Naive B cell (primary cell): Measurements from ENCODE around the gene PDCD2L. TPM values are rescaled to one million over a fixed set of nuclear protein-coding genes. Genes with fewer than 3 reads are reported as not detected.
A peak's percentile ranks its signal among the peaks of the same experiment; 100 is the strongest.
"Not testable (repeated sequence)": the region's sequence is repeated elsewhere in the genome, so short reads cannot be mapped to it uniquely, and the experiment has no call there.

Experiments used
- ATAC-seq, 2 donors: fragments of 150-1000 bp; cut with Tn5 transposase; 2 replicates each; pipeline ENCODE4 v1.10.0; 2021; ENCODE audit warnings: low read depth in 2 of 2, mild to moderate bottlenecking in 2 of 2, moderate library complexity in 2 of 2
- DNase-seq: peaks from one replicate; pipeline ENCODE4 v3.0.0; 2022
- H3K27ac Mint-ChIP-seq, 6 donors: one replicate each; pipeline ENCODE4 v1.8.0; 2020 to 2022; ENCODE audit warnings: mild to moderate bottlenecking in 6 of 6, mixed read lengths in 6 of 6, moderate library complexity in 5 of 6, inconsistent platforms in 2 of 6
- H3K27me3 Mint-ChIP-seq, 3 donors: one replicate each; pipeline ENCODE4 v1.8.0; 2021 to 2022; ENCODE audit warnings: mixed read lengths in 3 of 3, mild to moderate bottlenecking in 1 of 3
- H3K36me3 Mint-ChIP-seq, 2 donors: one replicate each; pipeline ENCODE4 v1.8.0; 2020 to 2022; ENCODE audit warnings: mixed read lengths in 2 of 2, inconsistent platforms in 1 of 2, mild to moderate bottlenecking in 1 of 2
- H3K4me1 Mint-ChIP-seq, 3 donors: one replicate each; pipeline ENCODE4 v1.8.0; 2020 to 2022; ENCODE audit warnings: mixed read lengths in 3 of 3, inconsistent platforms in 1 of 3, mild to moderate bottlenecking in 1 of 3, moderate library complexity in 1 of 3
- H3K4me3 Mint-ChIP-seq, 8 donors: one replicate each; pipeline ENCODE4 v1.8.0; 2020 to 2022; ENCODE audit warnings: mild to moderate bottlenecking in 8 of 8, mixed read lengths in 8 of 8, moderate library complexity in 8 of 8, inconsistent platforms in 2 of 8
- H3K9me3 Mint-ChIP-seq, 7 donors: one replicate each; pipeline ENCODE4 v1.8.0; 2020 to 2022; ENCODE audit warnings: mixed read lengths in 7 of 7, mild to moderate bottlenecking in 5 of 7, inconsistent platforms in 2 of 7, moderate library complexity in 1 of 7
- polyA plus RNA-seq, 6 donors: library from polyadenylated mRNA; unstranded; fragments of 300-500 nt; fragmentation: Illumina TruSeq; gene quantifications; one replicate each; pipeline ENCODE4 v1.2.3, GENCODE V29; 2021; ENCODE audit warnings: low read depth in 6 of 6

PDCD2L gene
- polyA plus RNA-seq, 6 donors from 2014 or later, result 4.7 to 20.9 (median 16.3) TPM

- peaks cover 21 to 36% (median 33%) of the 10 kb centered on the region in 3 donors for H3K4me1 Mint-ChIP-seq
- H3K36me3 Mint-ChIP-seq, result peaks cover 7 to 11% of the 10 kb centered on the region in 2 donors
- no peaks in the 10 kb centered on the region for H3K9me3 Mint-ChIP-seq
- DNase-seq (no peak), ATAC-seq (no peak)
- no peaks in the 10 kb centered on the region for H3K27me3 Mint-ChIP-seq
- peak overlapping the region; percentile 89 to 97 (median 94) for H3K4me3 Mint-ChIP-seq
- peak overlapping the region in 5 of 6 donors; percentile 44 to 94 (median 89) for H3K27ac Mint-ChIP-seq
Measured at GRCh38 chr19:34365463-34366401, 38.5 kb upstream of the PDCD2L start.

DNA sequence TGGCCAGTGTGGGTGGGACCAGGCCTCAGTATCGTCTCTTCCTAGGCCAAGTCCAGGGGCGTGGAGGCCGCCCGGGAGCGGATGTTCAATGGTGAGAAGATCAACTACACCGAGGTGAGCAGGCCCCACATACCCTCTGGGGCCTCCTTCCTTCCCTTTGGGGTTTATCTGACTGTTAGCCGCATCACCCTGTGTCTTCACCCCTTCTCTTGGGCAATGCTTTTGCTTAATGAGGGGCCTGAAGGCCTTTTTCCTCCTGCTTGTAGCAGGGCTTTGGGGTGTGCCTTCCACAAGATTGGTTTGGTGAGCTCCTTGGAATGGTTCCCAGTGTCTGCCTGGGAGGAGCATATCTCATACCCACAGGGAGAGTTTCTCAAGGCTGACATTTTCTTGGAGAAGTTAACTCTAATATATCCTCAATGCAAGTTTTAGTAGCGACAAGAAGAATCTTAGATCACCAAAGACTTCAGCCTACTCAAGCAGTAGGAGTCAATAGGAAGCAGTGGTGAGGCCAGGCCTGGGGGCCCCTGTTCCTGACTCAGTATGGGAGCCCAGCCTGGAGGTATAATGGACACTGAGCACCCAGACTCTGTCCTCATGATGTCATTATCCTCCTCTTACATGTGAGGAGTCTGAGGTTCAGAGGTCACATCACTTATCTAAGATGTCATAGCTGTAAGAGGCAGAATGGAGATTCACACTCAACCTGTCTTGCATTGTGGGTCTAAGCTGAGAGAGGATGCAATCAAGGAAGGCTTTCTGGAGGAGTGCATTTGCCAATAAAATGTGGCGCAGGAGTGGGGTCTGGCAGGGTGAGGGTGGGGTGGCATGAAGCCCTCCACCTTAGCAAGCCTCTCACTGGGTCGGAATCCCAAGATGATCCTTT, 37.2 kb upstream of the PDCD2L start:
- peaks cover 26 to 36% (median 33%) of the 10 kb centered on the region in 3 donors for H3K4me1 Mint-ChIP-seq
- peaks cover 14 to 18% of the 10 kb centered on the region in 2 donors for H3K36me3 Mint-ChIP-seq
- ATAC-seq (no peak), DNase-seq (no peak)
- H3K4me3 Mint-ChIP-seq, result peak overlapping the region; percentile 60 to 97 (median 90)
- H3K27me3 Mint-ChIP-seq, result no peaks in the 10 kb centered on the region
- peak overlapping the region in 2 of 6 donors; percentile 29 to 47 for H3K27ac Mint-ChIP-seq
- H3K9me3 Mint-ChIP-seq, result no peaks in the 10 kb centered on the region

GRCh38 chr19:34367624-34367957, 36.6 kb upstream of the PDCD2L start:
- no peak overlapping the region for H3K27ac Mint-ChIP-seq
- ATAC-seq (no peak), DNase-seq (no peak)
- no peaks in the 10 kb centered on the region for H3K9me3 Mint-ChIP-seq
- H3K4me1 Mint-ChIP-seq, result peaks cover 26 to 36% (median 32%) of the 10 kb centered on the region in 3 donors
- H3K4me3 Mint-ChIP-seq, result peak overlapping the region in 1 of 8 donors; percentile 95
- no peaks in the 10 kb centered on the region for H3K27me3 Mint-ChIP-seq
- peaks cover 14 to 18% of the 10 kb centered on the region in 2 donors for H3K36me3 Mint-ChIP-seq

- peaks cover 14 to 18% of the 10 kb centered on the region in 2 donors for H3K36me3 Mint-ChIP-seq
- peak overlapping the region in 4 of 8 donors; percentile 11 to 95 (median 25) for H3K4me3 Mint-ChIP-seq
- H3K27me3 Mint-ChIP-seq, result no peaks in the 10 kb centered on the region
- ATAC-seq (no peak), DNase-seq (no peak)
- H3K9me3 Mint-ChIP-seq, result no peaks in the 10 kb centered on the region
- peaks cover 26 to 36% (median 31%) of the 10 kb centered on the region in 3 donors for H3K4me1 Mint-ChIP-seq
- peak overlapping the region in 3 of 6 donors; percentile 17 to 67 (median 54) for H3K27ac Mint-ChIP-seq
Measured at GRCh38 chr19:34368338-34368737, 35.9 kb upstream of the PDCD2L start.

GRCh38 chr19:34369166-34369565, 35.0 kb upstream of the PDCD2L start:
- H3K4me3 Mint-ChIP-seq, ATAC-seq, H3K9me3 Mint-ChIP-seq, DNase-seq, H3K27me3 Mint-ChIP-seq: not testable (repeated sequence)
- peaks cover 27 to 37% (median 31%) of the 10 kb centered on the region in 3 donors for H3K4me1 Mint-ChIP-seq
- peaks cover 14 to 22% of the 10 kb centered on the region in 2 donors for H3K36me3 Mint-ChIP-seq
- H3K27ac Mint-ChIP-seq, result peak overlapping the region in 1 of 6 donors; percentile 63

GRCh38 chr19:34370117-34370516, 34.1 kb upstream of the PDCD2L start:
- Mint-ChIP-seq H3K4me3 (no peak overlapping the region), H3K9me3 (no peaks in the 10 kb centered on the region), H3K27me3 (no peaks in the 10 kb centered on the region), H3K4me1 (peaks cover 24 to 33% (median 25%) of the 10 kb centered on the region in 3 donors), H3K36me3 (peaks cover 14 to 27% of the 10 kb centered on the region in 2 donors), H3K27ac (peak overlapping the region in 1 of 6 donors; percentile 49)
- DNase-seq (no peak), ATAC-seq (no peak)

DNA sequence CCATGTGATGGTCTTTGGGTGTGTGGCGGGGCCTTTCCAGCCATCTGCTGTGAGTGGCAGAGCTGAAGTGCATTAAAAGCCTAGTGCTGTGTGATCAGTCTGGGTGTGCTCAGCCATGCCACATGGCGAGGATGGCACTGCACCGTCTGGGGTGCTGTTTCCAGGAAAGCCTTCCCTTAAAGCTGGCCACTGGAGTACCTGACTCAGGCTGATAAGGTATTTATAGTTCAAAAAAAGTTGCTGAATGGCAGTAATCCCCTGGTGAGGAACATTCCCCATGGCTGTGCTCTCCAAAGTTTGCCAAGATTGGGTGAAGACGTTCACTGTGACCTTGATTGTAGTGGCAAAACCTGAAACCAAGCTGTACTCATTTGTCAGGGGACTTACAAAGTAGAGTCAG, 33.2 kb upstream of the PDCD2L start:
- no peak overlapping the region for H3K4me3 Mint-ChIP-seq
- H3K27me3 Mint-ChIP-seq, result no peaks in the 10 kb centered on the region
- no peaks in the 10 kb centered on the region for H3K9me3 Mint-ChIP-seq
- DNase-seq, result no peak
- H3K36me3 Mint-ChIP-seq, result peaks cover 14 to 27% of the 10 kb centered on the region in 2 donors
- peaks cover 18 to 27% (median 20%) of the 10 kb centered on the region in 3 donors for H3K4me1 Mint-ChIP-seq
- no peak for ATAC-seq
- no peak overlapping the region for H3K27ac Mint-ChIP-seq

DNA sequence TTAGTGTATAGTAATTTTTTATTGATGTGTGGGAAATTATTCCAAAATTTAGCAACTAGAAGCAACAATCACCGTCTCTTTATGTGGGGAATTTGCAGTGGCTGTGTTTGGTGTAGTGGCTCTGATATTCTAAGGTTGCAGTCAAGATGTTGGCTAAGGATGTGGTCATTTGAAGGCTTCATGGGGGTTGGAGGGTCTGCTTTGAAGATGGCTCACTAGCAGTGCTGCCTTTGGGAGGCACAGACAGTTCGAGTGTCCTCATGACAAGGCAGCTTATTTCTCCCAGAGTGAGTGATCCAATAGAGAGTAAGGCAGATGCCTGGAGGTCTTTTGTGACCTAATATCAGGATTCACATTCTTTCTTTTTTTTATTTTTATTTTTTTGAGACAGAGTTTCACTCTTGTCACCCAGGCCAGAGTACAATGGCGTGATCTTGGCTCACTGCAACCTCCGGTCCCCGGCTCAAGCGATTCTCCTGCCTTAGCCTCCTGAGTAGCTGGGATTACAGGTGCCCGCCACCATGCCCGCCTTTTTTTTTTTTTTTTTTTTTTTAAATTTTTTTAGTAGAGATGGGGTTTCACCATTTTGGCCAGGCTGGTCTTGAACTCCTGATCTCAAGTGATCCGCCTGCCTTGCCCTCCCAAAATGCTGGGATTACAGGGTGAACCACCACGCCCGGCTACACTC, 30.5 kb upstream of the PDCD2L start:
- Mint-ChIP-seq H3K36me3 (peaks cover 14 to 27% of the 10 kb centered on the region in 2 donors), H3K4me3 (peak overlapping the region in 1 of 8 donors; percentile 5), H3K27me3 (no peaks in the 10 kb centered on the region), H3K27ac (peak overlapping the region in 1 of 6 donors; percentile 27), H3K4me1 (peaks cover 0 to 8% (median 4%) of the 10 kb centered on the region in 3 donors), H3K9me3 (no peaks in the 10 kb centered on the region)
- ATAC-seq, result no peak
- DNase-seq, result no peak

DNA sequence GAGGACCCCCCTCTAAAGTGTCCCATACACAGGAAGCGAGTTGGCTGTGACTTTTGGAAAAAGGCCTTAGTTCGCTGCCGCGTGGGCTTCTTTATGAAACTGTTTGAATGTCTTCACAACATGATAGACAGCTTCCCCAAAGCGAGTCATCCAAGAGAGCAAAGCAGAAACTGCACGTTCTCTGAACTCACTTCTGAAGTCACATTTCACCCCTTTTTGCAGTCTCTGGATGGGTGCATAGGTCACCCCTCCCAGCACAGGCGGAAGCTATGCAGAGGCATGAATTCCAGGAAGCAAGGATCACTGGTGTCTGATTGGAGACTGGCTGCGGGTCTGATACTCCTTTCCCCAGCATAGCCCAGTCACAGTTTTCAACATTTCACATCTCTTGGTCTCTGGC, 28.6 kb upstream of the PDCD2L start:
- Mint-ChIP-seq H3K4me1 (peaks cover 0 to 8% (median 4%) of the 10 kb centered on the region in 3 donors), H3K36me3 (peaks cover 7 to 17% of the 10 kb centered on the region in 2 donors), H3K4me3 (no peak overlapping the region), H3K9me3 (no peaks in the 10 kb centered on the region), H3K27ac (no peak overlapping the region), H3K27me3 (no peaks in the 10 kb centered on the region)
- DNase-seq, result no peak
- no peak for ATAC-seq

DNA sequence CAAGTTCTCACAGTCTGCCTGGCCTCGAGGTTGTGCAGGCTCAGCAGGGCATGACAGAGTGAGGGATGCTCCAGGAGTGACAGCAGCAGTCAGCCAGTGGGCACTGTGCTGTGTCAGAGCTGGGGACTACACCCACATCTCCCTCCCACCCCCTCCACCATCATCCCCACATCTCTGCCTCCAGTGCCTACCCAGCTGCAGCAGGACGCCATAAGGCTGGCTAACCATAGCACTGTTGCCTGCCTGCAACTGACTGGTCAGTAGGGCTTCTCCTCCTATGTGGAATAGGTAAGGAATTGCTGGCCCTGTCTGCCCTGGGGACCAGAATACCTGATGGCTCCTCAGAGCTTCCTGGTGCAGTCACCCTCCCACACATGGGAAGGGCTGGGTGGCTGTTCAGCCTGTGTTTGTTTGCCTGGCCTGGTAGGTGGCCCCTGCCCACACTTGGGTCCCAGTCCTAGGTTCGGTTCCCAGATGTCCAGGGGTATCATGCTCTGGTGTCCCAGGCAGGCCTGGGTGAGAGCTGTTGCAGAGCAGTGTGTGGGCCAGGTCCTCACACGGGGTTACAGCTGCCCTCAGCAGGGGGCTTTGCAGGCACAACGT, 23.5 kb upstream of the PDCD2L start:
- H3K36me3 Mint-ChIP-seq, result peaks cover 0 to 21% of the 10 kb centered on the region in 2 donors
- no peaks in the 10 kb centered on the region for H3K9me3 Mint-ChIP-seq
- DNase-seq (no peak), ATAC-seq (no peak)
- peaks cover 5 to 22% (median 8%) of the 10 kb centered on the region in 3 donors for H3K4me1 Mint-ChIP-seq
- H3K4me3 Mint-ChIP-seq, result no peak overlapping the region
- H3K27ac Mint-ChIP-seq, result no peak overlapping the region
- H3K27me3 Mint-ChIP-seq, result no peaks in the 10 kb centered on the region

DNA sequence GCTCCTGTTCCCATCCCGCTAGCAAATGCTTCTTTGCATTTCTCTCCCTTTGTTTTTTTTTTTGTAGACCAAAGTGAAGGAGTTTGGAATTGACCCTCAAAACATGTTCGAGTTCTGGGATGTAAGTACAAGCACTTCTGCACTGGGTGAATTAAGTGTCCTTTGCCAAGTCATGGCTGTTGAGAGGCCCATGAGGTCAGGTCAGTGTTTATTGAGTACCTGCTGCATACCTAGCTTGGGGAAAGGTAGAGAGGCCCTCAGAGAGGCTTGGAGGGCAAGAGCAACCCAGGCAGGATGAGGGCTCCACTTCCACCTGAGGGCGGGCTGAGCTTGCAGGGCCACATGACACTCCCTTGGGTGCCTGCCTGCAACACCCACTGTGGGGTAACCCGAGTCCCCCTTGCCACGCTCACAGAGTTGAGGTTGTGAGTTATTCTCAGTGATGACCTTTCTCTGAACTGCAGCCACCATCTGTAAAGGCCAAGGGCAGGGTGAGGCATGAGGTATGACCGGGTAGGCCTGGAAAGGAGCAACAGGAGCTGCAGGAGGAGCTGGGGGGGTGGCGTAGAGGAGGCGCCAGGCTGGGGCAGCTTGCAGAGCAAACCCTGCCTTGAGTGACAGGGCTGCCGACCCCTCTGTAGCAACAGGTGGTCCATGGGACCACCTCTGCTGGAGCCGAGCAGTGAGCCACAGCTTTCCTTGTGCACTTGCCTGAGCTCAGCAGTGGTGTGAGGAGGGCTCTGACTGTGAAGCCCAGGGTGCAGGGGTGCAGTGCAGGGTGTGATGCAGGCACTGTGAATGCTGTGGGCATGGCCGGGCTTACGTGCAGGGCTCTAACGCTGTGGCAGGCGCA, 22.6 kb upstream of the PDCD2L start:
- no peaks in the 10 kb centered on the region for H3K9me3 Mint-ChIP-seq
- DNase-seq (no peak), ATAC-seq (no peak)
- H3K36me3 Mint-ChIP-seq, result peaks cover 0 to 21% of the 10 kb centered on the region in 2 donors
- H3K27me3 Mint-ChIP-seq, result no peaks in the 10 kb centered on the region
- H3K4me1 Mint-ChIP-seq, result peaks cover 5 to 29% (median 8%) of the 10 kb centered on the region in 3 donors
- no peak overlapping the region for H3K4me3 Mint-ChIP-seq
- no peak overlapping the region for H3K27ac Mint-ChIP-seq

DNA sequence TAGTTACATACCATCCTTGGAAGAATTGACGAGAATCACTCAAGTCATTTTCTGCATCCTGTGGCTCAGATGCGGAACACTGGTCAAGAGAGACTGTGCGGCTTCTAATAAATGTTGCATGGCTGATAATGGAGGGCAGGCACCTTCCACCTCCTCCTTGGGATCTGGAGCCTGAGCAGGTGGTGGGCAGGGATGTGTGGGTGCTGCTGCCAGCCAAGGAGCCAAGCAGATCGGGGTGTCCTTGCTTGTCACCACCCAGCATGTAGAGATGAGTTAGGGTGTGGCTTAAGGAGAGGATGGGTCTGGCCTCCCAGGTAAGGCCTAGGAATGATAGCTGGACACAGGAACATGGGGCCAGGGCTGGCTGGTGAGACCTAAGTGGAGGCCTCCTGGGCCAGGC, 21.7 kb upstream of the PDCD2L start:
- H3K27ac Mint-ChIP-seq, result peak overlapping the region in 3 of 6 donors; percentile 49 to 70 (median 63)

More for the DNA sequence above, 21.7 kb upstream of the PDCD2L start:
- no peaks in the 10 kb centered on the region for H3K9me3 Mint-ChIP-seq
- peaks cover 5 to 29% (median 8%) of the 10 kb centered on the region in 3 donors for H3K4me1 Mint-ChIP-seq
- no peak for ATAC-seq
- no peak for DNase-seq
- H3K4me3 Mint-ChIP-seq, result no peak overlapping the region
- no peaks in the 10 kb centered on the region for H3K27me3 Mint-ChIP-seq
- H3K36me3 Mint-ChIP-seq, result peaks cover 0 to 21% of the 10 kb centered on the region in 2 donors
